Activated T-cell treated with anti-CD3 and anti-CD28 coated beads, Interleukin-2, amount 50 U/mL, for 1 hour (primary cell): ENCODE data around the gene EXOC4.

Source experiments
- DNase-seq: peaks from one replicate; pipeline ENCODE4 v3.0.0-alpha.2; 2020

The EXOC4 gene

DNA sequence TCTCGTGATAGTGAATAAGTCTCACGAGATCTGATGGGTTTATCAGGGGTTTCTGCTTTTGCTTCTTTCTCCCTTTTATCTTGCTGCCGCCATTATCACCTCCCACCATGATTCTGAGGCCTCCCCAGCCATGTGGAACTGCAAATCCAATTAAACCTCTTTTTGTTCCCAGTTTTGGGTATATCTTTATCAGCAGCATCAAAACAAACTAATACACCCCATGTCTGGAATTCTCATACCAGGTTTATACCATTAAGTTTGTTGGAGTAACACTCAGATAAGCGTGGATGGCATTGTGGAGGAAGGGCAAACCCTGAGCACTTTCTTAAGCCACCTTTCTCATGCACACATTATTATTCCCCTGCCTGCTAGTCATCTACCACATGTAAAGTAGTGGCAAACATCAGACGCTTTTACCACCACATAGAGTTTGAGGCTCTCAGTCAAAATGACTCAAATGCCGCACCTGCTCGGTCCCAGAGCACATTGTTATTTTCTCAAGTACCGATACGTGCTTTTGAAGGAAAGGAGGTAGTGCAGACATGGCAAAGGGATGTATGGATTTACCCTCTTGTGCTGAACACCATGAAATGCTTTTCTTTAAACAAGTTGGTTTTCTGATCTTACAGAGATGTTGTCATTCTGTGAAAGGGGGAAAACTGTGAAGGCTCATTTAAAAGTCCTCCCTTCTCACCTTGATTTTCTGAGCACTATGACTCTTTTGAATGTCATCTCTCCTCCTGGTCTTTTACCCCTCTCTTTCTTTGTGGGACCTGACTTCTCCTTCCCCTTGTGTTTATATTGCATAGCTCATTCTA lies 429.7 kb downstream of the EXOC4 start:
- DNase-seq = no peak

DNA sequence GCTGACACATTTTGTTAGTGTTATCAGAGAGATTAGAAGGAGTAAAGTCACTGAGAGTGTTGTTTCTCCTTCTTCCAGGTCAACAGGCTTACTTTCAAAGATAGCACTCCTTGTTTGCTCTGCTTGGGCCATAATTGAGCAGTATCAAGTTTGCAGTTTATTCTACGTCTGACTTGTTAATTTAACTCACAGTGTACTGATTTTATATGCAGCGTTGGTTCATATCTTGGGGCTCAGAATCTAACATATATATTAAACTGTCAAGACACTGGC lies 430.2 kb downstream of the EXOC4 start:
- no peak for DNase-seq

DNA sequence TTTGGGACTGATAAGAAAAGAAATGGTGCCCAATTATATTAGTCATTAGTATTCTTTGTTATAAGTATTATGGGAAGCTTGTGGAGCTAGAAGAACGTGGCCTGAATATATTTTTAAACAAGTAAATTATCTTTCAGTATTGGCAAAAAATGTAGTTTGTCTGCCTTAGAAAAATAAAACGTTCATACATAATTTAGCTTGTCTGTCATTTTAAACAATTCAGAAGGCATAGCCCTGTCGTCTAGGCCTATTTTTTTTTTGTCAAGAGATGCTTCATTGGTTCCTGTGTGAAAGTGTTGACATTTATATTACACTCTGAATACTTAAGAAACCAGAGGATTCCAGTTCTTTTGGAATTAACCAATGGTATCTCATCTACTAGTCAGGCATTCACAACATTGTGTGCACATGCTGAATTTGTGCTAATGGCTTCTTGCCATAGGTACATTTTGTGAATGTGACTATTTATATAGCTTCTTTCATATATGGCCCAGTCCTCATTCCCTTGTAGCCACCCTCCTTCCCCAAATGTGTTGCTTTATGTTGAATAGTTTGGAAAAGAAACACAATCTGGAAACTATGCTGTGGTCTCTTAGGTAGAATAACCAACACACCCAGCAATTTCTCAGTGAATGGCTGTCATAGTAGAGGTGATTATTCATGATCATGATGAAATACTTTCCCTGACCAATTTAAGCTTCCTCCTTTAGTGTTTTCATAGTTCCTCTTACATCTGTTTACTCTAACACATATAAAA lies 435.8 kb downstream of the EXOC4 start:
- no peak for DNase-seq

DNA sequence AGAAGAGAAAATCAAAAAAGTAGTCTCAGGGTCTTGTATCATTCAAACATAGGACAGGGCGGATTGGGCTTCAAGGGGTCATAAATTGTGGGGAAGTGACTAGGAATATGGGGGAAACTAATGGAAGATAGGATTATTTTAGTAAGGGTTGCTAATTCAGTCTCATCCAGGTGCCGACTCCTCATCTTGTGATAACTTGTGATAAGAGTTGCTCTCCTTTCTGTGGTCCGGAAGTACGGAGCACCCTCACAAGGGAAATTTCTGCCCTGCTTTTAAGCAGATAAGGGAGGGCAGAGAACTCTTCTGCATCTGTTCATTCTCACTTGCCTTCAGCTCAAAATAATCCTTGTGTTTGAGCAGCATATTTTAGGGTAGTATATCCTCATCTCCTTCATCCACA lies 437.9 kb downstream of the EXOC4 start:
- no peak for DNase-seq

DNA sequence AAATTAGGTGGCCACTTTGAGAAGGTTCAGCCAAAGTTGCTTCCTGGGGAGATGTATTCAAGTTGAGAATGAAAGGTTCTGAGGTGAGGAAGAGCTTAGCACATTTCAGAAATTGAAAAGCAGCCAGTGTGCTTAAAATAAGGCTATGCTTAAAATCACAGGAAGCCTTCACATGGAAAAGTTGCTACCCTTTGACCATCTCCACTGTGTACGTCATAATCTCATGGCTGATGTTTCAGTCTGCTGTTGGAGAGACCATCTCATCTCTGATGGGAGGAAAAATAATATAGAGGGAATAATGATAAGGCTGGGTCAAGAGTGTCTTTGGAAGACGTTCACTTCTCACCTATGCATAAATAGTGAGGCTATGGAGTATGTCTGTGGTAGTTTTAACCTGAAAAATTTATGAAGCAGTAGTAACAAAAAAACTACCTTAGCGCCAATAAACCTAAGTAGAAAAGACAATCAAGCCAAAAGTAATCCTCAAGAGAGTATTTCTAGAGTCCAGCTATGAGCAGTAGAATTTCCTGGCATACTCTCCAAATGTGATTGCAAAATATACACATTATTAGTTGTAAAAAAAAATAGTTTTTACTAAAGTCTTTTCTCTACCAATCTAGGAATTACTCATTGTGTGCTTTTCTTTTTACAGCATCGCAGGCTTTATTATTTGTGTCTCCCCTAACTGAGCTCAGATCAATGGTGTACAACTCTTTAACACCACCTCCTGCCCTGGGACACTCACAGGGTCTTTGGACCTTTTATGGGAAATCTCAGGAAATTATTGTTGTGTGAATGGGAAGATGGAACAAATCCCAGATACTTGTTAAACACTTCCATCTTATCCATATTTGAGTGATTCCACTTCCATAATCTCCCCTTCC lies 439.1 kb downstream of the EXOC4 start:
- no peak for DNase-seq

DNA sequence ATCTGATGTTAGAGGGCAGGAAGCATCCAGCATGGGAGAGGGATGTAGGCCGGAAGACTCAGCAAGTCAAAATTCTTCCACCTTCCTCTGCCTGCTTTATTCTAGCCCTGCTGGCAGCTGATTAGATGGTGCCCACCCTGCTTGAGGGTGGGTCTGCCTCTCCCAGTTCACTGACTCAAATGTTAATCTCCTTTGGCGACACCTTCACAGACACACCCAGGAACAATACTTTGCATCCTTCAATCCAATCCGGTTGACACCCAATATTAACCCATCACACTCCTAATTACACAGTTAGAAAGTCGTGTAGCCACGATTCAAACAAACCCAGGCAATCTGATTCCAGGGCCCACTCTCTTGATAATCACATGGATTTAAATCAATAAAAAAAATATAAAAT lies 440.4 kb downstream of the EXOC4 start:
- no peak for DNase-seq

DNA sequence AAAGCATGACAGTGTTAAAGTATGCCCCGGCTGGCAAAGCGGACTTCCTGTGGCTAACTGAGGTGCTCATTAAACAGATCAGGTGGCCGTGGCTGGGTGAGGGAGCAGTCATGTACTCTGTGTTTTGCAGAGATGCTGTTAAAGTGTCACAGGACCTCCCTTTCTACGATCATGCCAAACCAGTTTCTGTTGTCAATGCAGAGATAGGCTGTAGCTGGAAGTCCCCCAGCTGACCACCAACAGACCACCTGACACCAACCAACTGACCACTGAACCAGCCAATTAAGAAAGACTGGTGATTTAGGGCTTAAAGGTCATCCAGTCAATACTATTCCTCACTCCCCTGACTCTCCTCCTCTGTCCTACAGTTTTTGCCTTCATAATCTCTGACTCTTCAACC lies 443.2 kb downstream of the EXOC4 start:
- DNase-seq = no peak

DNA sequence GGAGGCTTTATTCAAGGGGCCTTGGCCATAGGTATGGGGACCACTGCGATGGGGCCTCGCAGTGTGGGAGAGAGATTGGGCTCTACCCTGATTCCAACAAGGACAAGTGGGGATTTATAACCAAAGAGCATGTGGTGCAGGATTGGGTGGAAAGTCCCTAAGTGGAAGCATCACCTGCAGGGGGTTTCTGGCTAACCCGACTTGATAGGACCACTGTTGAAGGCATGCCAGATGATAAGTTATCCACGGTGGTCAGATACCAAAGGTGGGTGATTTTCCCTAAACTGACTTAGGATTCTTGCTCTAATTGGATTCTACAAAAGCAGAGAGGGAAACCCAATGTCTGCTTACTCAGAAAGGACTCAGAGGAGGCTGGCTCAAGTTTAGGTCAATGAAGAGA lies 444.7 kb downstream of the EXOC4 start:
- DNase-seq = no peak

DNA sequence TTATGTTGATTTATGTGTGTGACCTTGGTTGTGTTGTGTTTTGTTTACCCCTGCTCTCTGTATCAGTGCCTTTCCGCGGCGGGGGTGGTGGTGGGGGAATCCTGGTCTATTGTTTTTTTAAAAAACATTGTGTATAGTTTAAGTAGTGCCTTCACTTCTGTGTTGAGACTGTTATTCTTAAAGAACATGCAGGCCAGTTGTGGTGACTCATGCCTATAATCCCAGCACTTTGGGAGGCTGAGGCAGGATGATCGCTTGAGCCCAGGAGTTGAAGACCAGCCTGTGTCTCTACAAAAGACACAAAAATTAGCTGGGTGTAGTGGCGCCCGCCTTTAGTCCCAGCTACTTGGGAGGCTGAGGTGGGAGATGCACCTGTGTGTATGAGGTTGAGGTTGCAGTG lies 445.2 kb downstream of the EXOC4 start:
- no peak for DNase-seq

DNA sequence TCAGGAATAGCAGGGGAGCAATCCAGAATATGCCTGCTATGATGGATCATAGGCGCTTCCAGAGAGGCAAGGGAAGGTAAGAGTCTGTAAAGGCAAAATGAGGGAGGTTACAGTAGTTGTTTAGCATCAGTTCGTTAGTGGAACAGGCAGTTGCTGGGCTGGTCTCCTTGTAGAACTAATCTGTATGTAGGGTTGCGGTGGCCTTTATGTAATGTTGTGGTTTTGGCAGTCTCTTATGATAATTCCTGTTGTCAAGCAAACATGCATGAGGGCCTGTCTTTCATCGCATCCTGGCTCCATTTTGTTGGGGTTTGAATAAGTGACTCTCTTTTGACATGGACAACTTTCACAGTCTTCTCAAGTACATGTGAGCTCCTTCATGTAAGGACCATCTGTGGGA lies 446.5 kb downstream of the EXOC4 start:
- no peak for DNase-seq

DNA sequence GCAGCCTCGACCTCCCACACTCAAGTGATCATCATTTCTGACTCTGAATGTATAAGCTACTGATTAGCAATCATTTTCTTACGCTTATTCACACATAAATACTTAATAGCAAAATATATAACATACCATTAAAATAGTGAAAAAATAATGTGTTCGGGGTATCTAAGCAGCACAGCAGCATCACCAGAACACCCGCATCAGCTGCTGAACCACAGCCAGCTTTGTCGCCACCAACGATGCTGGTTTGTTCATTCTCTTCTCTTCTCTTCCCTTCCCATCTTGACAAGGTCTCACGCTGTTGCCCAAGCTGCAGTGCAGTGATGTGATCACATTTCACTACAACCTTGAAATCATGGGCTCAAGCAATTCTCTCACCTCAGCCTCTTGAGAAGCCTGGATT lies 449.2 kb downstream of the EXOC4 start:
- no peak for DNase-seq

DNA sequence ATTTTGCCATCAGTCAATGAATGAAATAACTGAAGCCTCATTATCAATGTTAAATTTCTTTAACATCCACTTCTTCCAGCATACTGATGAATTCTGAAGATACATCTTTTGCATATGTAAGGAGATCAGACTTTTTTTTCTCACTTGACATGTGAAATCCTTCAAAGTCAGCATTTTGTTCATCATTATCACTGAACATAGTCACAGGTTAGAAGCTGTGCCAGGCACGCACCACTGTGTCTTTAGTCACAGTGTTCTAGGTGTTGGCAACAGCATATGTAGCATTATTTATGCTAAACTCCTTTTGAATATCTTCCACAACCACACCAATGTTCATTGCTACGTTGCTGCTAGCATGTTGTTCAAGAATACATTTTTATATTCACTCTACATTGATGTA lies 450.1 kb downstream of the EXOC4 start:
- DNase-seq = no peak

DNA sequence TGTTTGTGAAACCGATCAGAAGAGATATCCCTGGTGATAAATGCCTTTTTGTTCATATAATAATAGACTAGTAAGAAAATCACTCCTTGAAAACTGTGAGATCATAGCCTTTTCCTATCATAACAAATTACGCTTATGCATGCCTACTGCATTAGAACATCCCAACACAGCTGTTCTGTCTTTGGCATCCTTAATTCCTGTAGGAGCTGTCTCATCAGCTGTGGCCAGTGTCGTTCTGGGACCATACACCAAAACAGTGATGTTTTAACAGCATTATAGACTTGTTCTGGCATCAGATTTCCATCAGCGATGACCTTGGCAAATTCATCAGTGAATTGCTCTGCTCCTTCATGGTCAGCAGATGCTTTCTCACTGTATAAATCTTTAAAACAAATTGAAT lies 450.7 kb downstream of the EXOC4 start:
- DNase-seq = no peak

DNA sequence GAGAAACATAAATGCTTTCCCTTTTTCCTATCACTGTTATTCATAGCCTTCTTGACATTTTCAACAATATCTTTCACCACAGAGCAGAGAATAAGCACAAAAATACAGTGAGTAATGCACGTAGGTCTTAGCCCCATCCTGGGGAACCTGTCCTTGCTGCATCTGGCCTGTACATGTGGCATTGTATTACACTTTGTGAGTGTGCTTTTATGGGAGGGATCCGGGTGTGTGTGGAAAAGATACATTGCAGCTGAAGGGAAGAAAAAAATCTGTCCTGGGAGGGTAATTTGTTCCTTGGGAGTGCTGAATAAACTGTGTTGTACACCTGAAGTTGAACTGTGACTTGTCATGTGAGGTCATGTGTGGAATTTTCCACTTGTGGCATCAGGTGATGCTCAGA lies 451.6 kb downstream of the EXOC4 start:
- no peak for DNase-seq

DNA sequence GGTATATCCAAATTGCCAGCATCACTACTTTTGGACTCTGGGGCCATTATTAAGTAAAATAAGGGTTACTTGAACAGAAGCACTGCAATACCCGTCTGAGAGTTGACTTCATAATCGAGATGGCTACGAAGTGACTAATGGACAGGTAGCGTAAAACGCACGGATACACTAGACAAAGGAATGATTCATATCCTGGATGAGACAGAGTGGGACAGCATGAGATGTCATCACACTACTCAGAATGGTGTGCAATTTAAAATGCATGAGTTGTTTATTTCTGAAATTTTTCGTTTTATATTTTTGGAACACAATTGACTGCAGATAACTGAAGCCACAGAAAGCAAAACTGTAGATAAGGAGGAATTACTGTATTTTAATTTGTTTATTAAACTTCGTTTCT lies 452.7 kb downstream of the EXOC4 start:
- DNase-seq = no peak

DNA sequence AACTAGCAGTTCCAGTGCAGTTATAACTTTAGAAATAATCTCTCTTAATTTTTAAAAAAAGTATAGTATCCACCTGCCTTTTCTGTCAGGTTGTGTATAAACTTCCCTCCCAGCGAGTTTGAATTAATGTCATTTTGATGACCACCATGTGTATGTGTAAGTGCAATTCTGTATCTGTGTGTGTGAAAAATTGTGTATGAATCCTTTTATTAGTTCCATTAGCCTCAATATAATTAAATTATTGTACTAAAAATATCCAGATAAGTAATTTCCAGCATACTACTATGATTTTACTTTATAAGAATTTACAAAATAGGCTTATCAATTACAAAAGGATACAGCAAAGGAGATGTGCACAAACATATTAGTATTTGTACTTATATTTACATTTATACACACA lies 453.1 kb downstream of the EXOC4 start:
- no peak for DNase-seq

DNA sequence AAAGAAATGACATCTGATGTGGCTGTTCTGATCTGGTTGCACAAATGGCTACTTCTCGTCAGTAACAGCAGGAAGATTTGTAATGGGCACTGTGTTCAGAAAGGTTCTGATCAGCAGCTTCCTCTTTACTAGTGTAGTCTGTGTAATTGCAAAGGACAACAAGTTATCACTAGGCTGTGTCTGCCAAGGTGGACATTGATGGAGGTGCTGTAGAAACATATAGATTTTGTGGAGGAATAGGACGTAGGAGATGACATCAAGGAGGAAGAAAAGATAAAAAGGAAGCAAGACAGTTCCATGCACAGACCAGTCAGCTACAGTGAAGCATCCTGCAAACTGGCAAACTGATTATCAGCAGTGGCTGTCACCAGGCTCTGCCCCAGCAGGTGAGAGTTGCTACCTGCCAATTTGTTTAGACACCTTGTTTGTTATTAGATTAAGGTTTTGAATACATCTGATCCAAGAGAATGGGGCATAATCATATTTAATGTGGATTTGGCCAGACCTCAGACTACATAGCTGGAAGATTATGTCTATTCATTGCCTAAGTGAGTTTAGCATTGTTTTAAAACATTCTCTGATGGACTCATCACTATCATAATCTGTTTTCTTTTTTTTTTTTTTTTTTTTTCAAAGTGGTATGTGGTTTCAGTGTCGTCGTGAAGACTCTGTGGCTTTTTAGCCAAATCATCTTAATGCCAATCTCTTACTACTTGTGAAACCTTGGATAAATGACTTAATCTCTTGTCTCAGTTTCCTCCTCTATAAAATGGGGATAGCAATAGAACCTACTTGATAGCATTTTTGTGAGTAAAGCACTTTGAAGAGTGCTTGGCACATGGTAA lies 456.4 kb downstream of the EXOC4 start:
- no peak for DNase-seq

DNA sequence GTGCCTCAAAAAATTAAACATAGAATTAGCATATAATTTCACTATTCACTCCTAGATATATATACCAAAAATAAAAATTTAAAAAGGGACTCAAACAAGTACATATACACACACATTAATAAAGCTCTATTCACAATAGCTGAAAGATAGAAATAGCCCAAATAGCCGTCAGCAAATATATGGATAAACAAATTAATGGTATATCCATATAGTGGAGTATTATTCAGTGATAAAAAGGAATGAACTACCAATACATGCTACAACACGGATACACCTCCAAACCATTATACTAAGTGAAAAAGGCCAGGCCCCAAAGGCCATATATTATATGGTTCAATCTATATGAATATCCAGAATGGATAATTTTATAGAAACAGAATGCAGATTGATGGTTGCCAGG lies 459.7 kb downstream of the EXOC4 start:
- DNase-seq = no peak

DNA sequence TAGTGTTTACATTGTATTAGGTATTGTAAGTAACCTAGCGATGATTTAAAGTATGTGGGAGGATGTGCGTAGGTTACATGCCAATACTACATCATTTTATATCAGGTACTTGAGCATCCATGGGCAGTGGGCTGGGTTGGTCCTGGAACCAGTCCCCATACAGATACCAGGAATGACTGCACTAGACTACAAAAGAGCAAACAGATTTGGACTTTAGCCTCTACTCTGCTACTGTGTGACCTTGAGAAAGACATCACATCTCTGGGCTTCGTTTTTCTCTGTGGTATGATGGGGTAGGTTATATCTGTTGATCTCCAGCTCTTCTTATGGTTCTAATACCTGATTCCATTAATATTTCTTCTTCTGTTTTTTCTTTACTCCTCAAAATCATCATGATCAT lies 461.8 kb downstream of the EXOC4 start:
- DNase-seq = no peak

DNA sequence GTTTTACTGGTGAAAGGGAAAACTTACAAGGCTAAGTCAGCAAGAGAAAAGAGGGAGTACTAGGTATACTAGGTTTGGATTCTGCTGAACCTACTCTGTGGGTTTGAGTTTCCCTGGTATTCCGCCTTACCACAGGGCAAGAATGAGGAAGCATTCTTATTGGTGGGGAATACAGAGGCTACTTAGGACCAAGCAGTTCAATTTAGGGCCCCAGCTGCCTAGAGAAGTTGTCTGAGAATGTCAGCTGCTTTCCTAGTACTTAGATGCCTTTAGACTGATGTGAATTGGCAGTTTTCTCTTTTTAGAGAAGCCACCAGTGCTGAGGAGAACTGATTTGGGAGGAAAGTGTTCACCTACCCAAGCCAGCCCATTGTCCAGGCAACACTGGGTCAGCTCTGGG lies 465.3 kb downstream of the EXOC4 start:
- no peak for DNase-seq

DNA sequence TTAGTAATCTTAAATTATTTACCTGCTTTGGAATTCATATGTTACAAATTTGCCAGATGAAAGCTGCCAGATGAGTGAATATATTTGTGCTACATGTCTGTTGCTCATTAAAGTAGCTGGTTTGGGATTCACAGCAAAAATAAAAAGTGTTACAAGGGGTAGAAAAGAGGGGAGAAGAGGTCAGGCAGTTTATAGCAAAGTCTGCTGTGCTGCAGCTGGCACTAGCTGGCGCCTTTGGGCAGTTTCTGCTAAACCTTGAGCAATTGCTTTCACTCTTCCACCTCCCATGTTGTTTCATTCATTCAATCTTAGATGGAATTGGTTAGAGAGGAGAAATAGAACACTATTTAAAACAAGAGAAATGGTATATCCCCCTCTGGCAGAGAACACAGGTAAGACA lies 470.2 kb downstream of the EXOC4 start:
- no peak for DNase-seq

DNA sequence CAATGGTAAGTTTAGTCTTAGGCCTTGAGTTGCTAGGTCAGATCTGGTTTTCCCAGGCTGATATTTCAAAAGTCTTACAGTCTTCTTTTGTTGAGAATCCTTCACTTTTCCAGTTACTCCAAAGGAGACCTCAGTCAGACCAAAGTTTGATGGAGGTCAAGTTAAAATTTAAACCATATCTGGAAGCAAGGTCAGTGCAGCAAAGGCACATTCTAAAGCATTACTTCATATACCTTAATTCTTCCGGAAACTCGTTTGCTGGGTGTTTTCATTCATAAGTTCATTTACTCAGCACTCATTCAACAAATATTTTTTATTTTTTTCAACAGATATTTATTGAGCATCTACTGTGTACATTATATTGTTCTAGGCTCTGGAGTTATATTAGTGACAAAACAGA lies 471.3 kb downstream of the EXOC4 start:
- no peak for DNase-seq

DNA sequence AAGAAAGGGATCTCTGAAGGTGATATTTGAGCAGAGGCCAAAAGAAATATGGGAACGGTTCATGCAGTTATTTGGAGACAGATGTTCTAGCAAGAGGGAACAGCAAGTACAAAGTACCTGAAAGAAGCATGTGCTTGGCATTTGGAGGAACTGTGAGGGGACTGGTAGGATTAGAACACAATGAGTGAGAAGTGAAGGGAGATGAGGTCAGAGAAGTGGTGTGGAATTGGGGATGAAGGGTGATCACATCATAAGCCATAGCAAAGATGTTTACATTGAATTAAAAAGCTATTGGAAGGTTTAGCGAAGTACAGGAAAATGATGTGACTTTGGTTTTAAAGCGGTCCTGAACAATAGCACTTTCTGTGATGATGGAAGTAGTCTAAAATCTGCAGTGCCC lies 471.8 kb downstream of the EXOC4 start:
- DNase-seq = no peak
